Loucy (cell line): ENCODE data around the gene OR51B2.

Experiments used
- H2AFZ ChIP-seq: fragments of 200-600 bp; sonication (generic); 2 replicates; pipeline ENCODE4 v1.6.0; 2016; ENCODE audit warnings: antibody characterized with exemption, mild to moderate bottlenecking, low read length, moderate library complexity
- H3F3A ChIP-seq: fragments of 200-600 bp; 2 replicates; pipeline ENCODE4 v1.6.0; 2016; ENCODE audit warnings: antibody characterized with exemption, low read depth, mild to moderate bottlenecking
- H3K27me3 ChIP-seq: fragments of 200-600 bp; sonication (generic); 2 replicates; pipeline ENCODE4 v1.6.1; 2014; ENCODE audit warnings: low read length, mild to moderate bottlenecking; ENCODE audit not compliant: insufficient read depth, poor library complexity, severe bottlenecking
- H3K36me3 ChIP-seq: fragments of 200-600 bp; sonication (generic); 2 replicates; pipeline ENCODE4 v1.6.1; 2016; ENCODE audit warnings: low read length; ENCODE audit not compliant: insufficient read depth
- H3K4me1 ChIP-seq: fragments of 200-600 bp; sonication (generic); 2 replicates; pipeline ENCODE4 v1.5.1; 2014; ENCODE audit warnings: low read length, mild to moderate bottlenecking; ENCODE audit not compliant: insufficient read depth, poor library complexity, severe bottlenecking
- H3K4me2 ChIP-seq: fragments of 200-600 bp; sonication (generic); 2 replicates; pipeline ENCODE4 v1.6.0; 2014; ENCODE audit warnings: antibody characterized with exemption, low read length, low read depth, mild to moderate bottlenecking; ENCODE audit not compliant: poor library complexity, severe bottlenecking
- H3K4me3 ChIP-seq: fragments of 200-600 bp; sonication (generic); 2 replicates; pipeline ENCODE4 v1.5.1; 2014; ENCODE audit warnings: low read length, mild to moderate bottlenecking, mixed read lengths; ENCODE audit not compliant: poor library complexity, severe bottlenecking
- H3K79me2 ChIP-seq: fragments of 200-600 bp; sonication (generic); 2 replicates; pipeline ENCODE4 v1.6.1; 2014; ENCODE audit warnings: low read length; ENCODE audit not compliant: insufficient read depth
- H3K9ac ChIP-seq: fragments of 200-600 bp; sonication (generic); 2 replicates; pipeline ENCODE4 v1.6.0; 2014; ENCODE audit warnings: mild to moderate bottlenecking, low read depth, low read length, moderate library complexity; ENCODE audit not compliant: poor library complexity, severe bottlenecking
- H3K9me2 ChIP-seq: fragments of 200-600 bp; sonication (generic); replicated peaks from 2 replicates; pipeline ENCODE4 v1.6.1; 2016; ENCODE audit warnings: low read depth, low read length, mixed read lengths
- H3K9me3 ChIP-seq: fragments of 200-600 bp; sonication (generic); 2 replicates; pipeline ENCODE4 v1.6.1; 2014; ENCODE audit warnings: mild to moderate bottlenecking, antibody characterized with exemption, low read length, low read depth; ENCODE audit not compliant: insufficient read depth
- H4K20me1 ChIP-seq: fragments of 200-600 bp; sonication (generic); 2 replicates; pipeline ENCODE4 v1.6.0; 2014; ENCODE audit warnings: antibody characterized with exemption, low read length, mild to moderate bottlenecking; ENCODE audit not compliant: insufficient read depth, poor library complexity, severe bottlenecking
- CTCF ChIP-seq: fragments of 200-600 bp; sonication (generic); conservative IDR thresholded peaks from 2 replicates; pipeline ENCODE4 v1.5.1; 2014; ENCODE audit warnings: mild to moderate bottlenecking, antibody characterized with exemption, low read length
- EZH2phosphoT487 ChIP-seq: fragments of 200-600 bp; IDR thresholded peaks from 2 replicates; pipeline ENCODE4 v1.6.1; 2018; ENCODE audit warnings: antibody characterized with exemption, mild to moderate bottlenecking, moderate library complexity, borderline replicate concordance

The OR51B2 gene

GRCh38 chr11:5349550-5349949 is 25.5 kb upstream of the OR51B2 start:
- Histone ChIP-seq H3K4me1 (no peaks in the 10 kb centered on the region), H3K4me2 (no peak overlapping the region), H4K20me1 (no peaks in the 10 kb centered on the region), H2AFZ (no peak overlapping the region), H3F3A (no peaks in the 10 kb centered on the region), H3K9me3 (no peaks in the 10 kb centered on the region), H3K9me2 (no peaks in the 10 kb centered on the region), H3K9ac (no peak overlapping the region), H3K79me2 (no peaks in the 10 kb centered on the region), H3K36me3 (no peaks in the 10 kb centered on the region), H3K27me3 (no peaks in the 10 kb centered on the region), H3K4me3 (no peak overlapping the region)
- no peak for TF ChIP-seq EZH2phosphoT487
- TF ChIP-seq CTCF, result no peak

GRCh38 chr11:5348551-5349194 is 24.6 kb upstream of the OR51B2 start:
- Histone ChIP-seq H3K9me3 (no peaks in the 10 kb centered on the region), H3K27me3 (no peaks in the 10 kb centered on the region), H3K4me2 (no peak overlapping the region)

GRCh38 chr11:5345831-5346230 is 21.7 kb upstream of the OR51B2 start:
- Histone ChIP-seq H3F3A (no peaks in the 10 kb centered on the region), H2AFZ (no peak overlapping the region), H3K4me2 (no peak overlapping the region), H3K4me3 (no peak overlapping the region), H3K9me3 (no peaks in the 10 kb centered on the region), H4K20me1 (no peaks in the 10 kb centered on the region), H3K36me3 (no peaks in the 10 kb centered on the region), H3K4me1 (no peaks in the 10 kb centered on the region), H3K9ac (no peak overlapping the region), H3K9me2 (no peaks in the 10 kb centered on the region), H3K79me2 (no peaks in the 10 kb centered on the region), H3K27me3 (no peaks in the 10 kb centered on the region)
- no peak for TF ChIP-seq CTCF

More at GRCh38 chr11:5348551-5349194, 24.6 kb upstream of the OR51B2 start:
- no peaks in the 10 kb centered on the region for H3K79me2 ChIP-seq
- H3K9me2 ChIP-seq, result no peaks in the 10 kb centered on the region
- H3K9ac ChIP-seq, result no peak overlapping the region
- no peaks in the 10 kb centered on the region for H3F3A ChIP-seq
- H4K20me1 ChIP-seq, result no peaks in the 10 kb centered on the region
- no peak for TF ChIP-seq EZH2phosphoT487
- no peak for TF ChIP-seq CTCF
- H3K4me3 ChIP-seq, result no peak overlapping the region
- H3K4me1 ChIP-seq, result no peaks in the 10 kb centered on the region
- H2AFZ ChIP-seq, result no peak overlapping the region
- H3K36me3 ChIP-seq, result no peaks in the 10 kb centered on the region
